8988T (cell line): ENCODE results near the gene WNT7A.

ENCODE experiments used
- DNase-seq: peaks from one replicate; pipeline ENCODE4 v3.0.0; 2011

WNT7A gene

DNA sequence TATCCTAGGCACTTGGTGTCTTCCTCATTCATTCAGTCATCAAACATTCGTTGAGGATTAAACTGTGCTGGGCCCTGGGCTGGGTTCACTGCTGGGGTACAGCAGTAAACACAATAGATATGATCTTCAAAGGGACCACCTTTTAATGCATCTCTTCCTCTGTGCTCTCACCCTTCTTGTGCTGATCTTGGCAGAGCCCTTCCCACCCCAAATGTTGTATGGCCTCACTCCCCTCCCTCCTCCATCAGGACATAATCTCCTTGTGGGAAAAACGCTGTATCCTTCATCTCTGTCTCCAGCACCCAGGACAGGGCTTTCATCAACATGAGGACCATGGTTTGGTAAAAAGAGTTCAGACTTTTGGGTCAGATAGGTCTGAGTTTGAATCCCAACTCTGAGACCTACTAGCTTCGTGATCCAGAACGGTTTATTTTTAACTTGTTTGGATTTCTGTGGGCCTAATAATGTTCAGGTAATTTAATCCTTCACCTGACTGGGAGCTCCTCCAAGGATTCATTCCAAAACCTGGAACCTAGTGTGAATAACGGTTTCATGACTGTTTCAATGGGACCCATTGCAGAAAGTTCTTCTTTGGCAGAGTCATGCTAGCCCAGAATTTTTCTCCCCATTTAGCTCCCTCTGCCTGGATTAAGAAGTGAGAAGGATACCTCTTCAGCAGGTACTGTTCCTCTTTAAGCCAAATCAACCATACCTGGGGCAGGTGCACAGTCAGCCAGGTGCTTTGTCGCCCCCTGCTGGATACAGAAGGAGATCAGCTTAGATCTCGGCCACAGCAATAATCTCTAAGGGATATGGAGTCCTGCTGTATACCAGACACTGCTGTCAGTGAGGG, 5.2 kb upstream of the WNT7A start:
- DNase-seq: peak; percentile 68

DNA sequence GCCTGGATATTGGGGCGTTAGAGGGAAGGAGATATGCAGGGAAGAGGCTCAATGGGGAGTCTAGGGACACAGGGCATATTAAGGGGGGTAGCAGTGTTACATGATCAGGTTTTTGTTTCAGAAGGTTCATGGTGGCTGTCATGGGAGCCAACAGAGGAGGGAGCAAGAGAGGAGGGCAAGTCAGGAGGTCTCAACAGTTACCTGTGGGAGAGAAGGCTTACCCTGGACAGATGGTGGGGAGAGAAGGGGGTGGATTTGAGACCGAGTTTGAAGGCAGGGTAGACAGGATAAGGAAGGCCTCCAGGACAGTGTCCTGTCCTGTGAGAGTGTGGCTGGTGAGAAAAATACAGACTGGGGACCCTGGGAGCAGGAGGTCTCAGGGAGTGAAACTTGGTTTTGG, 3.8 kb upstream of the WNT7A start:
- no peak for DNase-seq

DNA sequence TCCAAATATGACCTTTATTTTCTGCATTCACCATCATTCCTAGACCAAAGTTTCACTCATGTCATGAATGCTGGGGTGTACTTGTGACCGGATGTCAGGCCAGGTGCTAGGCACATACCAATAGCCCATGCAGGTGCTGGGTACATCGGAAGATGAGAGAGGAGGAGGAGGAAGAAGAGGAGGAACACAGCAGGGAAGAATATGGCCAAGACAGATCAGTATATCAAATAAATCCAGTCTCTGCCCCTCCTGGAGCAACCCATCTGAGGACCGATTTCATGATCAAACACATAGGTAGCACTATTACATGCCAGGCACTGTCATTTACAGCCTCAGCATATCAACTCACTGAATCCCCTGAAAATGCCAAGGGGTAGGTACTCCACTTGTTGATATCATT, 3.0 kb upstream of the WNT7A start:
- no peak for DNase-seq

DNA sequence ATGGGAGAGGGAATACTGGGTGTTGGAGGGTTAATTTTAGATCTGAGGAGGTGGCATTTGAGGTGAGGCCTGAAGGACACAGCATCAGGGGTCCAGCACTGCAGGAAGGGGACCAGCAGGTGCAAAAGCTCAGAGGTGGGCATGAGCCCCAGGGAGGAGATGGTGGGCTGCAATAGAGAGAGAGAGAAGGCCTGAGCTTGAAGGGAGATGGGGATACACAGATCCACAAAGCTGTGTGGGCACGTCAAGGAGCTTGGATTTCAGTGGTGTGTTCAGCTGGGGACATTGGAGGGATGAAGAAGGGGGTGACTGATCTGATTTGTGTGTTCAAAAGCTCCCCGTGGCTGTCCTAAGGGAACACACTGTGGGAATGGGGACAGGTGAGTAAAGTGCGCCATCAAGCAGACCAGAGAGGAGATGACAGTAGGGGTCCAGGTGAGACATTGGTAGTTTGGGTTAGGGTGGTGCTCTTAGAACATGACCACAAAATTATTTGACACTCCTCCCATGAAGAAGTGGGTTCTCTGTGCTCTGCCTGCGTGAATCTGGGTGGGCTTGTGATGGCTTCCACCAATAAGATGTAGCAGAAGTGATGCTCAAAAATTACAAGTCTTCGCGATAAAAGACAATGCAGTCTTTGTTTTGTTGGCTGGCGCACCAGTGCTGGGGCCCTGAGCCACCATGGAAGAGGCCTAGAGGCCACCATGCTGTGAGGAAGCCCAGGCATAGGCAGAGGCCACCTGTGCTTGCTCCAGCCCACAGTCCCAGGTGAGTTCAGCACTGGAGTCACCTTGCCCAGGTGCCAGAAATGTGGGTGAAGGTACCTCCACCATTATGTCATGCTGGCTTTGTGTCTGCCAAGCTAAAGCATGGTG, 1.9 kb upstream of the WNT7A start:
- peak; percentile 82 for DNase-seq

DNA sequence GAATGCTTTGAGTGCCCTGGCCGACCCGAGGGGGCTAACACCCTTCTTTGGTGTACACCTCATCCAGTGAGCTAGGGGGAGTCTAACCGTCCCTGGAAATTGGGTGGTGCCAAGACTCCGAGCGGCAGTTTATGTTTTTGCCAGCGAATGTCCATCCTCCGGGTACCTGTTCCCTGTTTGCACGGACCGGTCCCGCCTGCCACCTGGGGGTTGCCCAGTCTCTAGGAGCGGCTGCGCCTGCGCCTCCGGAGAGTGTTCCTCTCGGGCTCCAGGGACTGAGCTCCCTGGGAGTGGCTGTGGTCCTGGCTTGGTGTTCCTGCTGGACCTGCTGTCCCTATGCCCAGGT, 913 bp upstream of the WNT7A start:
- no peak for DNase-seq

DNA sequence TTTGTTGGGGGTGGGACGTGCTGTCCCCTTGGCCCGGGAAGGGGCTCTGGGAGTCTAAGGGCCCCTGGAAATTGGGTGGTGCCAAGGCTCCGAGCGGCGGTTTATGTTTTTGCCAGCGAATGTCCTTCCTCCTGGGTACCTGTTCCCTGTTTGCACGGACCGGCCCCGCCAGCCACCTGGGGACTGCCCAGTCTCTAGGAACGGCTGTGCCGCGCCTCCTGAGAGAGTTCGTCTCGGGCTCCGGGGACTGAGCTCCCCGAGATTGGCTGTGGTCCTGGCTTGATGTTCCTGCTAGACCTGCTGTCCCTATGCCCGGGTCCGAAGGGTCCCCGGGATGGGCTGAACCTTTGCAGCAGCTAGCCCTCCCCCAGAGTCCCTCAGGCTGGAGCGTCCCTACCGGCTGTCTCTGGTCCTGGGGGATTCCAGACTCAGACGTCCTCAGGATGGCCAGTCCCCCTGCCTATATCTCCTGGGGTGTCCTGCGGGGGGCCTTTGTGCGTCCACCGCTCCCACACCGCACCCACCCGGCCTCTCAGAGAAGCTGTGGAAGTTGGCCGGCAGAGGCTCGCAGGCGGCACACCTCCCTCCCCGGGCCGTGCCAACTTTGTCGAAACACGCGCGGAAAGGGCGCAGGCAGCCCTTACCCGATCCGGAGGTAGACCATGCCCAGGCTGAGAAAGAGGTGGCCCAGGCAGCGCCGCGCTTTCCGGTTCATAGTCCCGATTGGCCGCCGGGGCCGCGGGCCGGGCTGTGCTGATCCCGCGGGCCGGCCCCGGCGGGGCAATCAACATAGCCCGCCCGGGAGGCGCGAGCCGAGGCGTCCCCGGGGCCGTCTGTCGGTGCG, 547 bp downstream of the WNT7A start:
- peak; percentile 92 for DNase-seq

DNA sequence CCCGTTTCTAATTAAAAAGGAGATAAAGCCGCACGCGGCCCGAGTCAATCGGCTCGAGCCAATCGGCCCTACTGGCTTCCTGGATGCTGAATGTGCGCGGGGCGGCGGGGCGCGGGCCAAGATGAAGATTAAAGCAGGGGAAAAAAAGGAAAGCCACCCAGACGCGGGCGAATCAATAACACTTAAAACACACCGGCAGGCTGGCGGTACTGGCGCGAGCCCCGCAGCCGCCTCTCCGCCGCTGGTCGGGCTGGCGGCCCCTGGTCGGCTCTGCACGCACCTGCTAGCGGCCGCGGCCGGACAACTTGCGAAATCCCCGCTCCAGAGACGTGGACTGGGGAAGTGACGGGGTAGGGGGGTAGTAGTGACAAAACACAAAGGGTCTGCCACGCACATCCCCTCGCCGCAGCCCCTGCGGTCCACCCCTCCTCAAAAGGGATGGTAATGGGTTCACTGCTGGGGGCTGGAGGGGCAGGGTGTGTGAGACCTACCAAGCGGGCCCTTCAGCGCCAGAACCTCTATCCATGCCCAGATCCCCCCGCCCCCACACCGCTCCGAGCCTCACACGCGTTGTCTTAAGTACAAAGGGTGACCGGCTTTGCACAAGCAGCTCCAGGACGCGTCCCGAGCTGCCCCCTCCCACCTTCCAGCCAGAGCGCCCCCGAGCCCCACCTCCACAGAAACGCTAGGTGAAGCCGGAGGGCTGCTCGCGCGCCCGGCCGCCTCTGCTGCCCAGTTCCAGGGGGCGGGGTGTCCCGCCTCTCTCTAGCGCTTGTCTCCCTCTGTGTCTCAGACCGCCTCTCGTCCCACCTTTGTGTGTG, 1.4 kb downstream of the WNT7A start:
- peak; percentile 92 for DNase-seq

DNA sequence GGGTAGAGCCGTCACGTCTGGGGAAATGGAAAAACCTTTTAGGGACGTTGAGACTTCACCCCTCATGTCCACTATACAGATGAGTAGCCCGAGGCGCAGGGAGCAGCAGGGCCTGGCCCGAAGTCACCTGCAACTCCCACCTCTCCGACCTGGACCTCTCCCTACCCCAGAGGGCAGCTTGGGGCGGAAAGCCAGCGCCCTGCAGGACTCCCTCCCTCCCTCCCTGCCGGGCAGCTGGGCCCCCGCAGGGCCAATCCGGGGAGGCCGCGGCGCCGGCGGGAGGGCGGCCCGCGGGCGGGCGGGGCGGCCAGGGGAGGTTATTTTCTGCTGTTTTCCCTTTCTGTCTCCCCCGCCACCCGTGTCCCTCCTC, 2.0 kb downstream of the WNT7A start:
- peak; percentile 77 for DNase-seq

DNA sequence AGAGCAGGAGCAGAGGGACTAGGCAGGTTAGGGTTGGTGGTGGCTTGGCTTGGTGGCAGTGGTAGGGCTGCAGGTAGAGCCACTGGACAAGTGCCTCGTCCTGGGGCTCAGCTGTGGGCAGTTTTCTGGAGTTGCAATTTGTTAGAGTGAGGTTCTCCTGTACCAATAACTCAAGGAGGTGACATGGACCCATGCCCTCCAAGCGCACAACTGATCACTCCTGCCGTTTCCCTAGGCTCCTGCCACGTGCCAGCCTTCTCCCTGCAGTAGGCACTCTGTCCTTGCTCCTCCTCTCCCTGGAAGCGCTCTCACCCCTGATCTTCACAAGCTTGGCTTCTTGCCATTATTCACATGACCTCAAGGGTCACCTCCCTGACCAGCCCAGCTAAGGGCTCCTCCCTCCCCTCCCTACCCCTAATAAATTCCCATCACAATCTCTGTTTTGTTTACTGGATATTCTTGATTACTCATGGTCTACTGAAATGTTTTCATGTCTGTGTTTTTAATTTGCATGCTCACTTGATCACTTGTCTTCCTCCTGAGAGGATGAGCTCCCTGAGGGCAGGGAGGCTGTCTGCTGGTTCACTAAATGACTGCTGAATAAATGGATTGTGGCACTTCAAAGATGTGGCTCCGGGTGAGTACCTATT, 3.3 kb downstream of the WNT7A start:
- DNase-seq: no peak

DNA sequence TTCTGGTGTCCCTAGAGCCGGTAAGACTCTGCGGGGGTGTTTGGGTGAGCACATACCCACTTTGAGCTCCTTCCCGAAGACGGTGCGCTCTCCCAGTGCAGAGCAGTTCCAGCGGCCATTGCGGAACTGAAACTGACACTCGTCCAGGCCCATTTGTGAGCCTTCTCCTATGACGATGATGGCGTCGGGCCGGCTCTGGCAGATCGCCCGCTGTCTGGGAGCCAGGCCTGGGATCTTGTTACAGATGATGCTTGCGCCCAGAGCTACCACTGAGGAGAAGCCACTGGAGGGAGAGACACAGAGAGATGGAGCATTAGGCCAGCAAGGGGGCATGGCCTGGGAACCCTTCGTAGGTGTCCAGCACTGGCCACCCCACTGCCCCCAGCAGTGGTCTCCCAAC, 5.0 kb downstream of the WNT7A start:
- DNase-seq: no peak

DNA sequence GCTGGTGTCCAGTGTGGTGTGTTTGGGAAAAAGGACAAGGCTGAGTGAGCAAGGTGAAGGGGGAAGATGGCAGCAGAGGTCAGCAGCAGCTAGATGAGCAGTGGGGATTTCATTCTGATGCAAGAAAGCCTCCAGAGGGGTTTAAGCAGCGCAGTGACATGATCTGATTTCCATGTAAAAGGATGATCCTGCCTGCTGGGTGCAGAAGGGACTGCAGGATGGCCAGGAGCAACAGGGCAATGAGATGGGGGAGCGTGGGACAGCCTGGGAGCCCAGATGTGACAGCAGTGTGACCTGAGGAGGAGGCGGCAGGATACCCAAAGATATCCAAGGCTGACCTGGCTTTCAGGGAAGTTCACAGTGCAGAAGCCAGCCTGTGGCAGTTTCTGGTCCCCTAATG, 6.1 kb downstream of the WNT7A start:
- DNase-seq: no peak

DNA sequence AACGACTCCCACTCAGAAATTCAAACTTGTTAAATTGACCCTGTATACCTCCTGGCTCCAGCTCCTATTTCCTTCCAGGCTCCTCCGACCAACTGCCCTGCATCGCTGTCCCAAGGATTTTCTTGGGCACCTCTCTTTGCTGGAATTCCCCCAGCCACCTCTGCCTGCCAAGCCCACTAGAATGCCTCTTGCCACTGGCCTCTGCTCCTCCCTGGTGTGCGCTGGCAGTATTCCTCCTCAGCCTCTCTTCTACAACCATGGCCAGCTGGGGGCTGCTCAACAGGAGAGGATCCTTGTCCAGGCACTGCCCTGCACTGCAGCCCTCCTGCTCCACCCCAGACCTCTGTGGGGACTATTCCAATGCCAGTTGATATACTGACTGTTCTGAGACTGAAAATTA, 7.4 kb downstream of the WNT7A start:
- no peak for DNase-seq

DNA sequence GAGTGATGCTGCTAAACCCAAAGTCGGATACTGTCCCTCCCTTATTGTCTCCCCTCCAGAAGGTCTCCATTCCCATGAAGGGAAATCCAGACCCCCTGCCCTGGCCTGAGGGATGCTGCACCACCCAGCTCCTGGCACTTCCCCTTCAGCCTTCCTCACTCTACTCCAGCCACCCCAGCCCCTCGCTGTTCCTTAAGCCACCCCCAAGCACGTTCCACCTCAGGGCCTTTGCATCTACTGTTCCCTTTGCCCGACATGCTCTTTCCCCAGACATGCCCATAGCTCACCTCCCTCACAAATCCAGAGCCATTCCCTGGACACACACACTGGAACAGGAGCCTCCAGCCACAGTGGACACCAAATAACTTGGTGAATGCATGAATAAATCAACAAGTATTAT, 8.1 kb downstream of the WNT7A start:
- DNase-seq: no peak

DNA sequence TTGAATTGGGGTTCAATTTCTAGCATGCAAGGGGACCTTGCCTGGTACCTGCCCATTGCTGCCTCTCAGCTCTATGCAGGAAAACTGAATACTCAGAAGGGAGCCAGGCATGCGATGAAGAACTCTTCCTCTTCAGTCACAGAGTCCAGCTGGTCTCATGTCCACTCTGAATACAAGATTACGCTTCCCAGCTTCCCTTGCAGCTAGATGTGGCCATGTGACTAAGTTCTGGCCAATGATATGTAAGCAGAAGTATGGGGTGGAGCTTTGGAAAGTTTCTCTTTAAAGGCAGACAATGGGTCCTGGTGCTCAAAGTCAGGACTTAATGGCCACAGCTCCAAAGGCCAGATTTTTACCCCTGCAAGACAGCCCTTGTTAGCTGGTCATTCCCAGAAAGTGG, 9.0 kb downstream of the WNT7A start:
- no peak for DNase-seq

DNA sequence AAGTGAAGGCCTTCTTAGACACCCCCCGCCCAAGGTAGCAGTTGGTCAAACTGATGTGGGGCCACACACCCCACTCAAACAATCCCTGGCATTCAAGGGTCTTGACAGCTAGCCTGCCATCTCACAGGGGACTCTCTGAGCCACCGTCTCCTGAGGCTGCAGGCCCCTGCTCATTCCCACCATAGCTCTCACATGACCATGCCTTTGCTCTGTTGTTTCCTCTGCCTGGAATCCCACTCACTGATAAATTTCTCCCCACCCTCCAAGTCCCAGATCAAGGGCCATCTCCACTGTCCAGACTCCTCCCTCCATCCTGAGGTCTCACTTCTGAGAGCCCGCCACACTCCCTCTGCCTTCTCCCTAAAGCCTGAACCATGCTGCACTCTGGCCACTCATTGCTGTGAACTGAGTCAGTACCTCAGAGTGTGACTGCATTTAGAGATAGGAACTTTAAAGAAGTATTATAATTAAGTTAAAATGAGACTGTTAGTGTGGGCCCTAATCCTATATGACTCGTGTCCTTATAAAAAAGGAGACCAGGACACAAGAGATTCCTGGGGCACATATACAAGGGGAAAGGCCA, 10.0 kb downstream of the WNT7A start:
- DNase-seq: no peak

DNA sequence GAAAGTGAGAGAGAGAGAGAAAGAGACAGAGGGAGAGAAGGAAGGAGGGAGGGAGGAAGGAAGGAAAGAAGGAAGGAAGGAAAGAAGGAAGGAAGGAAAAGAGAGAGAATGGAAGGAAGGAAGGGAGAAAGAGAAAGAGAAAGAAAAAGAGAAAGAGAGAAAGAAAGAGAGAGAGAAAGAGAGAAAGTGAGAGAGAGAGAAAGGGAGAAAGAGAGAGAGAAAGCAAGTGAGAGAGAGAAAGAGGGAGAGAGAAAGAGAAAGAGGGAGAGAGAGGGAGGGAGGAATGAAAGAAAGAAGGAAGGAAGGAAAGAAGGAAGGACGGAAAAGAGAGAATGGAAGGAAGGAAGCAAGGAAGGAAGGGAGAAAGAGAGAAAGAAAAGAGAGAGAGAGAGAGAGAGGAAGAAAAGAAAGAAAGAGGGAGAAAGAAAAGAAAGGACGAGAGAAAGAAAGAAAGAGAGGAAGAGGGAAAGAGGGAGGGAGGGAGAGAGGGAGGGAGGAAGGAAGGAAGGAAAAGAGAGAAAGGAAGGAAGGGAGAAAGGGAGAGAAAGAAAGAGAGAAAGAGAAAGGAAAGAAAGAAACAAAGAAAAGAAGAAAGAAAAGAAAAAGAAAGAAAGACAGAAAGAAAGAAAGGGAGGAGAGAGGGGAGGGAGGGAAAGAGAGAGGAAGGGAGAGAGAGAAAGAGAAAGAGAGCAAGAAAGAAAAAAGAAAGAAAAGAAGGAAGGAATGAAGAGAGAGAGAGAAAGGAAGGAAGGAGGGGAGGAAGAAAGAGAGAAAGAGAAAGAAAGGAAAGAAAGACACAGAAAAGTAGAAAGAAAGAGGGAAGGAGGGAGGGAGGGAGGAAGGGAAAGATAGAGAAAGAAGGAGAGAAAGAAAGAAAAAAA, 10.8 kb downstream of the WNT7A start:
- DNase-seq: no peak

DNA sequence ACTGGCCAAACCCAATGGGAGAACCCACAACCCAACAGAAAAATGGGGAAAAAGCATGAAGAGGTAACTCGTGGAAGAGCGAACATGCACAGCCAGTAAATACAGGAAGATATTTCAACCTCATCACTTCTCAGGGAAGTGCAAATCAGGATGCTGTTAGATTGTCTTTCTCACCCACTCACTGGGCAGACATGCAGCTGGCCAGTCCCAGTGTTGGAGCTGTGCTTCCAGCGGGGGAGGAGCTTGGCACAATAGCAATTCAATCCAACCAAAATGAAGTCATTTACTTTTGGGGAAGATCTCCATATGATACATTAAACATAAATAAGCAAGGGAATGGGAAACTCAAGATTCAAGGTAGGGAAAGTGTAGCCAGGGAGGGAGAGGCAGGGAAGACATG, 12.1 kb downstream of the WNT7A start:
- no peak for DNase-seq

DNA sequence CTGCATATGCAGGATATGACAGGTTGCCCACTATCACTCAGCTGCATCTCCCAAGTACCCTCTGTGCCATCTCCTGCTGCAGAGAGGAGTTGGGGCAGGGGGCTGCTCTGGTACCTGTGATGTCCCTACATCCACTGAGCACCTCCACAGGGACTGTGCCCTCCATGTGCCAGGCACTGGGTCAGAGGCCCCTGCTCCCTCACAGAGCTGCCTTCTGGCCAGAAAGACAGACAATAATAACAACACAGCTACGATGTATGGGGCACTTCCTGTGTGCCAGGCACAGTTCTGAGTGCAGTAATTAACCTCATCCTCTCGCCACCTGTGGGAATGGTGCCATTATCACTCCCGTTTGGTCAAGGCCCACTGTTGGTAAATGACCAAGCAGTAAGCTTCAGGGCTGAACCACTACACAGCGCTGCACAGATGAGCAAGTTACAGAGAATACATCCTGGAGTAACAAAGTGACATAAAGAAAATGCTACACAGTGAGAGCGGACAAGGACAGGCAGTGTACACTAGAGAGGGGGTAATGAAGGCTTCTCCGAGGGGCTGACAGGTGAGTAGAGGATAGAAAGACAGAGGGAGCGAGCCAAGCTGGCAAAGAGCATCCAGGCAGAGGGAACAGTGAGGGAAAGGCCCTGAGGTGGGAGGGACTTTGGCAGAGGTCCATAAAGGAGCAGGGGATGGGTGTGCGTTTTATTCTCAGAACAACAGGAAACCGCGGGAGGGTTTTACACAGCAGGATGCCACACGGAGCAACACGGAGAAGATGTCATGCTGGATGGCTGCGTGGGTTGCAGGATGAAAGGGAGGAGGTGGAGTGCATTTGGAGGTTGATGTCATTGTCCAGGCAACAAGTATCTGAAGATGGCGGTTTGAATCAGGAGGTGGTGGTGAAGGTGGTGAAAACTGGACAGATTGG, 13.6 kb downstream of the WNT7A start:
- DNase-seq: no peak

DNA sequence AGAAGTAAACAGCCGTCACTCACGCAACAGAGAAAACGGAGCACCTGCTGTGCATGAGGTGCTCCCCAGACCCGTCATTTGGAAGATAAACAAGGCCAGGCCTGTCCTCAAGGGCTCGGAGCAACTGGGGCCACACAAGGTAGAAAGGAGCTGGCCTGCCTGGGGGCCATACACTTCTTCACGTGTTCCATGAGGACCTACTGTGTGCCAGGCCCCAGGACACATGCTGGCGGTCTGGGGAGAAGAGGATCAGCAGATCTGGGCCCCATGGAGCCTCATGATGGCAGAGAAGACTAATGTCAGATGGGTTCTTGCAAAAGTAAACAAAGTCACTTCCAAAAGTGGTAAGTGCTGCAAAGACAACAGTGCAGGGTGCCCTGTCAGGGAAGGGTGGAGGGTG, 14.3 kb downstream of the WNT7A start:
- DNase-seq: no peak
